NOMO-1 treated with dmso at 0.1 percent for 144 hours (cell line): ENCODE data around the gene CEMP1.
"Not testable (repeated sequence)": the region's sequence is repeated elsewhere in the genome, so short reads cannot be mapped to it uniquely, and the experiment has no call there.

Experiments
- DNase-seq: peaks from one replicate; lab custom pipeline; 2025; ENCODE audit not compliant: unreplicated experiment; lab: John Stamatoyannopoulos, UW

The CEMP1 gene, protein sequence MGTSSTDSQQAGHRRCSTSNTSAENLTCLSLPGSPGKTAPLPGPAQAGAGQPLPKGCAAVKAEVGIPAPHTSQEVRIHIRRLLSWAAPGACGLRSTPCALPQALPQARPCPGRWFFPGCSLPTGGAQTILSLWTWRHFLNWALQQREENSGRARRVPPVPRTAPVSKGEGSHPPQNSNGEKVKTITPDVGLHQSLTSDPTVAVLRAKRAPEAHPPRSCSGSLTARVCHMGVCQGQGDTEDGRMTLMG

GRCh38 chr16:2531371-2531695 lies at the start of gene CEMP1:
Gene CEMP1 (minus strand): TSS chr16:2531408. CDS start chr16:2531073, 335 bp downstream.
- DNase-seq, result no peak

GRCh38 chr16:2580818-2581217 lies 49.6 kb upstream of the CEMP1 start:
- DNase-seq, result not testable (repeated sequence)

DNA sequence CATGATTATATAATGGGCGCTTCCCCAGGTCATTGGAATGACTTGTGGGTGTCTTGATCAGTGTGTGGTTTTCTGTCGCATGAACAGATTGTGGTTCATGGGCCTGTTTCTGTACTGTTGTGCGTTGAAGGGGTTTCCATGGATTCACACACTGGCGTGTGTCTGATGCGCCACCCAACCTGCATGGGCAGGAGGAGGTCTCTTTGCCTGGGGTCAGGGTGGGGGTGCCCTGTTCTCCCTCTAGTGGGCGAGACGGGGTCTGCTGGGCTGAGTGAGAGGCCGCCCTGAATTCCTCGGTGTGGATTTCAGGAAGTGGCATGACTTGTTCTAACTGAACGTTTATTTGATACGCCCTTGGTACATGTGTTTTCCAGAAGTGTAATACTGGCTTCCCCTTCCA lies 48.9 kb upstream of the CEMP1 start:
- not testable (repeated sequence) for DNase-seq

- not testable (repeated sequence) for DNase-seq
These were observed 47.7 kb upstream of the CEMP1 start for GRCh38 chr16:2578905-2579304.

DNA sequence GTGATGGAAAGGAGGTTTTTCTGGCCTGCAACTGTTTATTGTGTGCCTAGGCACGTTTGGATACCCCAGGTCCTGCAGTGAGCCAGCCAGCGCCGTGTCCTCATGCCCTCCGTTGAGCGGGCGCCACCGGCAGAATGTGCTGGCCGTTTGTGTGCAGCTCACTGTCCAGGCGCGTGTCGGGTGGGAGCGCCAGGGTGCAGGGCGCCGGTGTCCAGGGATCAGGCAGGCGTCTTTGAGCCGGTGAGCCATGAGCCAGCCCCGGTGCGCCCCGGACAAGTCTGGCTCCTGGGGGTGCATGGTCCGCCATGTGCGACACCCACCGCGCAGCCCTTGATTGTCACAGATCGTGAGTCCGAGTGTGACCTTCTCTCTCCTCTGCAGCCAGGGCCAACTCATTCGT lies 45.8 kb upstream of the CEMP1 start:
- not testable (repeated sequence) for DNase-seq

DNA sequence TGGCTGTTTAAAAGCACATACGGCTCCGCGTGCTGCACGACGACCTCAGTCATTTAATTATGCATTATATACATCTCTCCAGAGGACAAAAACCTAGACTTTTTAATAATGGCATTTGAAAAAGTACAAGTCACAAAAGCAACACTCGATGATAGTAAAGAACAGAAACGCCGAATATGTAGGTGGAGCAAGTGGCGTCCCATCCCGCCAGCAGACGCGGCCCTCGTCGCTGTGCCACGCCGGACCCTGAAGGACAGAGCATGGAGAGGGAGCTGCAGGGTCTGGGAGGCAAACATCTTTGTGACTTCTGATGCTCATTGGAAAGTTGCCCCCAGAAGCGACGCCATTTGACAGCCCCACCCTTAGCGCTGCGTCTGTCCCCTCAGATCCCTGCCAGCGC lies 44.6 kb upstream of the CEMP1 start:
- DNase-seq, result not testable (repeated sequence)

DNA sequence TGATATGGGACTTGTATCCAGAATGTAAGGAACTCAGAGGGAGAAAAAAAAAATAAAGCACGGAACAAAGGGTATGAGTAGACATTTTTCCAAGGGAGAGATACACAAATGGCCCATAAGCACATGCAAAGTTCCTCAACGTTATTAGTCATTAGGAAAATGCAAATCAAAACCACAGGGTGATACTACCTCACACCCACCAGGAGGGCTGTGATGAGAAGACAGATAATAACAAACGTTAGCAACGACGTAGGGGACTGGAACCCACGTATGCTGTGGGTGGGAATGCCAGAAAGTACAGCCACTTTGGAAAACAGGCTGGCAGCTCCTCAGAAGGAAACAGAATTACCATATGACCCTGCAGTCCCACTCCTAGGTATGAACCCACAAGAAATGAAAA lies 41.5 kb upstream of the CEMP1 start:
- not testable (repeated sequence) for DNase-seq

DNA sequence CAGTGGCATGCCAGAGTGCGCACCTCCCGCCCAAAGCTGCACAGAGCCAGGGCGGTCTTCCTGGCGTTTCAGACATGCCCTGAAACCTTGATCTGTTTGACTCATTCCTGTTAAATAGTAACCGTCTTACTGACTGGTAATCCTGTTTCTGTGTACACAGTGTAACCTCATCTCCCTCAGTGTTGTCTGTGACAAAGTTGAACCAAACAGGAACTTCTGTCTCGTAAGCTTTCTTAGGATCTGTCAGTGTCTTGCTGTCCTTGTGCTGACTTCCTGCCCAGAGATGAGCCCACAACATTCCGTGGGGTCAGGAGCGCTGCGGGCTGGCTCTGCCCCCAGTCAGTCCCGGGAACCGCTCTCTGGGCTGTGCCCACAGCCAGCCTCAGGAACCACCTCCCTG lies 37.4 kb upstream of the CEMP1 start:
- not testable (repeated sequence) for DNase-seq

DNA sequence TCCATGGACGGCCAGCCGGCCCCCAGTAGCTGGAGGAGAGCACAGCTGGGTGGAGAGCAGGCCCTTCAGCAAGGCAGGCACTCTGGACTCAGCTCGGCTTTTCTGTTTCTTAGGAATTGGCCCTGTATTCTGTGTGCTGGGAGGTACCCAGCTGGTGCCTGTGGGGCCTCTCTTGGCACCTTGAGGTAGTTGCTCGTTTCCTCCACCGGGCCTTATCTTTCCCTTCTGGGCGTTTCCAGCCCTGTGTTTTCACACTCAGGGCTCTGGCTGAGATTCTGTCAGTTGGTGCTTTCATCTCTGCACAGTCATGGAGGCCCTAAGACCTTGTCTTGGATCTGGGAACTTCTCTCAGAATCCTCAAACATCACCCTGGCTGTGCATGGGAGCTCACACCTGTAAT lies 36.3 kb upstream of the CEMP1 start:
- not testable (repeated sequence) for DNase-seq

DNA sequence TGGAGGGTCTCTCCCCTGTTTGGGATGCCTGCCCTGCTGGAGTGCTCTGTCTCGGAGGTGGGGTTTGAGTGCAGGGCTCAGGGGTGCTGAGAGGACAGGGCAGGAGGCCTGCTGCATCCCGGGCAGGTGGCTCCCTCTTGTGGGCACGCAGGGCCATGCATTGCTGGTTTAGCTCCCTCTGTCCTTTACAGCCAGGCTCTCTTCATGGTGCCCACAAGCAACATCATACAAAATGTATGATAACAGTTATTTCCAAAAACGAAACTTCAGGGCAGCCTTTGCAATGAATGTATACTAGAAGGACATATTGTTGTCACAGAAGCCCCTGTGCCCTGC lies 29.6 kb upstream of the CEMP1 start:
- DNase-seq, result not testable (repeated sequence)

DNA sequence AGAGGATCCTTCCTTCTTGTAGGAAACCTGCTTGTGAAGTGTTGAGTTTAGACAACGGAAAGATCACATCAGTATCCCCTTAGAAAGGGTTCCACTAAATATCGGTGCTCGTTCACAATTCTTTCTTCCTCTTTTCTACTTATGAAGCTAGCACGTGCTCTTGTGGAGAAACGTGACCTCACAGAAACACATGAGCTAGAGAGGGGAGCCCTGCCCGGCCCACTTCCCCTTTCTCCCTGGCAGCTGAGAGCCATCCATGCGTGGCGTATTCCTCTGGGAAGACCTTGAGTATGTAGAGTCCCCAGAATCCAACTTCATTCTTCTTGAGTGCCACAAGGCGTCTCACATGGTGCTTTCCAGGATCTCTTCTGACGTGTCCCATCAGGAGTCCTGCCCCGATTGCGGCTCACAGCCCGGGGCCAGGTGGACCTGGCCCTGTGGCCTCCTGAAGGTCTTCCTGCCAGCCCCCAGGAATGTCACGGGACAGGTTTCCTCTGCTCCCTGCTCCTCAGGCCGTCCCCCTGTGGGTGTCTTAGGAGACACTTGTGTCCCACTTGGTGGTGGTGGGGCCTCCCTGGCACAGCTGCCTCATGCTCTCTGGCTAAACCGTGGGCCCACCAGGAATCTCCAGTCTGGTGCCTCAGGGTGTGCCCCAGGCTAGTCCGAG lies 29.1 kb upstream of the CEMP1 start:
- not testable (repeated sequence) for DNase-seq

DNA sequence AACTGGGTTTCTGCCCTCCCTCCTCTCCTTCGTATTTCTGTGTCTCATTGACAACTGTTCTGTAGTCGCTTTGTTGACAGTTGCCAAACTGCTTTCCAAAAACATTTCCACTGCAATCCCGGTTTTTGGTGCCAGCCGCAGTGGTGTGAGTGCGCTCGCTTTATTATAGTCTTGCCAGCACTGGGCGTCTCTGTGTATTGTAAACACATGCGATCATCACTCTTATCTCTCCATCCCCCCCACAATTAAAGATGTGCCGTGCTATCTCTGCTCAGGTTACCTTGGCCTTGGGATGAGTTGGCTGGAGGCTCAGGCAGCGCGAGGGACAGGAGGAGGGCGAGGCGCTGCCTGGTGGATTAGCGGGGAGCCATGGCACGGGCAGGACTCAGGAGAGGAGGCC lies 25.9 kb upstream of the CEMP1 start:
- DNase-seq, result not testable (repeated sequence)

DNA sequence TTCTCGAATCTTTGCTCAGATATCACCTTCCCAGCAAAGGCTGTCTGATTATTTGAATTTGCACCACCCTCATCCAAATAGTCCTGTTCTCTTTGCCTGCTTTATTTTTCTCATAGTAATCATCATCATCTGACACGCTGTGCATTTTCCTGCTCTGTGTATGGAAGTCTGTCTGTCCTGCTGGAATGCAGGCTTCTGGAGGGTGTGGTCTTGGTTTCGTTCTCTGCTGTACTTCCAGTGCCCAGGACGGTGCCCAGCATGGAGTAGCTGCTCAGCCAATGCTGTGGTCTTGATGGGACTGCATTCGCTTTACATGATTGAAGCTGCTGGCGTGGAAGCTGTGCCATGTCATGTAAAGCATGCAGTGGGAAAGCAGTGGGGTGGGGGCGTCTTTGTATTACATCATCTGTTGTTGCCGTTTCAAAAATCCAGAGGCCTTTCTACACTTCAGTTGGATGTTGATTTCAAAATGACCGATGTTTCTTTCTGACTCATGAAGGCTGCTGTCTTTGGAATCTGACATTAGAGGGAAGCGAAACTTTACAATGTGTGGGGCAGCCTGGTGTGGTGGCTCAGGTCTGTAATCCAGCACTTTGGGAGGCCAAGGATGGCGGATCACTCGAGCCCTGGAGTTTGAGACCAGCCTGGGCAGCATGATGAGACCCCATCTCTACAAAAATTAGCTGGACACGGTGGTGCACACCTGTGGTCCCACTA lies 23.7 kb upstream of the CEMP1 start:
- DNase-seq, result not testable (repeated sequence)

DNA sequence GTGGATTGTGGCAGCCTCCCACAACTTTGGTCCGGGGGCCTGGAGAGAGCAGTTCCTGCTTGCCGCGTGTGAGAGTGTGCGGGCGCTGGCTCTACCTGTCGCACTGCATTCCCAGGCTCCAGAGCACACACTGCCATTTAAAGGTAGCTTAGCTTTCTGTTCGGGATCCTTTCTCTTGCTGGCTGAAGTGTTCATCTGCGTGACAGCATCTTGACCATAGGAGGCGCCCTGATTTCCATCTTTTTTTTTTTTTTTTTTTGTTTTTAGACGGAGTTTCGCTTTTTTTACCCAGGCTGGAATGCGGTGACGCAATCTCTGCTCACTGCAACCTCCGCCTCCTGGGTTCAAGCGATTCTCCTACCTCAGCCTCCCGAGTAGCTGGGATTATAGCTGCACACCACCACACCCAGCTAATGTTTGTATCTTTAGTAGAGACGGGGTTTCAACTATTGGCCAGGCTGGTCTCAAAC lies 20.2 kb upstream of the CEMP1 start:
- not testable (repeated sequence) for DNase-seq

DNA sequence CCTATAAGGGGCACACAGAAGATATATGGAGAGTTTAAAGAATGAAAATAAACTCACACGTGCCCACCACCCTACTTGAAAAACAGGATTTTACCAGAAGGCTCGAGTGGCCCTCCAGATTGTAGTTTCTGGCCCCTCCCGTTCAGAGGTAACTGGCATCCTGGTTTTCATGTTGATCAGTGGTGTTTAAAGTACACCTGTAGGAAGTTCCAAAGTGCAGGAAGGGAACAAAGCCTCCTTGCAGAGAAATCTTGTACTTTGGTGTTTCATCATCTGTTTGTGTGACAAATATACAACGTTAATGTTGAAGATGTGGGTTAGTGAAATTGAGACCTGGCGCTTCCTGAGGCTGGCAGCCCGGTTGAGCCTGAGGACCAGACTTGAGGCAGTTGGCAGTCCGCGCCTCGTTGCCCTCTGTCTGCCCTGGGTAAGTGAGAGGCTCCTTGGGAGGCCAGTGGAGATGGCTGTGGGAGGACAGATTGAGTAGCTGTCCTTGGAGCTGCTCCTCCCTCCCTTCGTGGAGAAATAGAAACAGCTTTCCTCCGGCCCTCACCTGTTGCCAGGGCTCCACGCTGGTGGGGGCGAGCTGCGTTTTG lies 19.2 kb upstream of the CEMP1 start:
- DNase-seq, result not testable (repeated sequence)

DNA sequence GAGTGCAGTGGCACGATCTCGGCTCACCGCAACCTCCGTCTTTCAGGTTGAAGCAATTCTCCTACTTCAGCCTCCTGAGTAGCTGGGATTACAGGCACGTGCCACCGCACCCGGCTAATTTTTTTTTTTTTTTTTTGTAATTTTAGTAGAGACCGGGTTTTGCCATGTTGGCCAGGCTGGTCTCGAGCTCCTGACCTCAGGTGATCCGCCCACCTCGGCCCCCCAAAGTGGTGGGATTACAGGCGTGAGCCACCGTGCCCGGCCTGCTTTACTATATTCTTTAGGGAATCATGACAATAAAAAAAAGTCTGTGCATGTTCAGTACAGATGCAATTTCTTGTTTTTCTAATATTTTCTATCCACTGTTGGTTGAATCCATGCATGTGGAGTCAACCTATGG lies 12.6 kb upstream of the CEMP1 start:
- DNase-seq, result not testable (repeated sequence)

GRCh38 chr16:2541409-2541808 lies 10.2 kb upstream of the CEMP1 start:
- DNase-seq, result not testable (repeated sequence)

DNA sequence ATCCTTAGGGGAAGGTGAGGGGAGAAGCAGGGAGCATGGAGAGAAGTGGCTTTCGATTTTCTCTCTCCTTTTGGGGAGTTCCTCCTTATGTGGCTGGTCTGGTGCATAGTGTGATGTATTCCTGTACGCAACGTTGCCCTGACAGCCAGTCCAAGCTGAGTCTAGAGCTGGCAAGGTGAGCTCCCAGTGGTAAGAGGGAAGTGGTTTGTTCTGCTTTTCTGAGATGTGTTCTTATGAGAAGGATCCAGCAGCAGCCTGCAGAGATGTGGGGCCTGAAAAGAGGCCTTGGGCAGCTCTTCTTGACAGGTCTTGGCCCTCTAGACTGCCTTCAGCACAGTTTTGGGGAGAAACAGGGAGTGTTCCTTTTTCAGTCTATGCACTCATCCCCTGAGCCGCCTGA lies 9.7 kb upstream of the CEMP1 start:
- DNase-seq, result peak; percentile 32

GRCh38 chr16:2539845-2540458 lies 8.7 kb upstream of the CEMP1 start:
- not testable (repeated sequence) for DNase-seq

- not testable (repeated sequence) for DNase-seq
These were observed 8.1 kb upstream of the CEMP1 start for GRCh38 chr16:2539192-2539844.
